ENCODE results near the gene GPR63.

DNA sequence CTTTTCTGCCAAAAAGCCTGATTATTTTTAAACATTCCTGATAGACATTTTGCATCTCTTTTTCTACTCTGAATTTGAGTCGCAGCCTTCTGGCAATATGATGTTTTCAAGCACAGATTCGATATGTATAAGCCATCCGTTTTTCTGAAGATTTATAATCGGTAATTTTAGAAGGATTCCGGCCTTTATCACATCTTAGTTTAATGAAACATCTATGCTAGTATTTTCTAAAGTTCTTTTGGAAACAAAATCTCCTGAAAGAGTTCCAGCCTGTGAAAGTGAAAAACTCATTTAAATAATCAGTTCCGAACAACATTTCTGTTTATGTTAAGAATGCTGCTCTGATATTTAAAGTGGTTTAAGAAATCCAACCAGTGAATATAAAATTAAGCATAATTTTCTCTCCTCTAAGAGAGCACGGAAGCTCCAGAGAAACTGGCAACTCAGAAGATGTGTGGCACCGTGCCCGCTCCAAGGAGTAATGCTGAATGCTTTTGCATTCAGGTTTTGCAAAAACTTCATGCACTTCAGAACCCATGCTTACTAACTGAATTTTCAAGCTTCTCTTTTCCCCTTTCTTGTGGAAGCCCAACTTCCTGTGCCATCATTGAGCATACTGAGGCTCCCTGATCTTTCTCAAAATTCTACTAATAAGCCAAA is 39.7 kb upstream of the GPR63 start:
- TF ChIP-seq POLR2AphosphoS5 (IDR thresholded peaks at IDR 0.05; ENCODE audit: low read depth, low read length) (no peak), TAF1 (IDR thresholded peaks at IDR 0.05; ENCODE audit: borderline replicate concordance, insufficient read depth, low read length) (no peak), SIN3A (IDR thresholded peaks at IDR 0.05; ENCODE audit: borderline replicate concordance, insufficient read depth, low read length) (no peak), FOXP2 (optimal IDR thresholded peaks at IDR 0.05; ENCODE audit: borderline replicate concordance, extremely low read depth, extremely low read length, insufficient read depth) (no peak)
- TF ChIP-seq, protein P1, sequence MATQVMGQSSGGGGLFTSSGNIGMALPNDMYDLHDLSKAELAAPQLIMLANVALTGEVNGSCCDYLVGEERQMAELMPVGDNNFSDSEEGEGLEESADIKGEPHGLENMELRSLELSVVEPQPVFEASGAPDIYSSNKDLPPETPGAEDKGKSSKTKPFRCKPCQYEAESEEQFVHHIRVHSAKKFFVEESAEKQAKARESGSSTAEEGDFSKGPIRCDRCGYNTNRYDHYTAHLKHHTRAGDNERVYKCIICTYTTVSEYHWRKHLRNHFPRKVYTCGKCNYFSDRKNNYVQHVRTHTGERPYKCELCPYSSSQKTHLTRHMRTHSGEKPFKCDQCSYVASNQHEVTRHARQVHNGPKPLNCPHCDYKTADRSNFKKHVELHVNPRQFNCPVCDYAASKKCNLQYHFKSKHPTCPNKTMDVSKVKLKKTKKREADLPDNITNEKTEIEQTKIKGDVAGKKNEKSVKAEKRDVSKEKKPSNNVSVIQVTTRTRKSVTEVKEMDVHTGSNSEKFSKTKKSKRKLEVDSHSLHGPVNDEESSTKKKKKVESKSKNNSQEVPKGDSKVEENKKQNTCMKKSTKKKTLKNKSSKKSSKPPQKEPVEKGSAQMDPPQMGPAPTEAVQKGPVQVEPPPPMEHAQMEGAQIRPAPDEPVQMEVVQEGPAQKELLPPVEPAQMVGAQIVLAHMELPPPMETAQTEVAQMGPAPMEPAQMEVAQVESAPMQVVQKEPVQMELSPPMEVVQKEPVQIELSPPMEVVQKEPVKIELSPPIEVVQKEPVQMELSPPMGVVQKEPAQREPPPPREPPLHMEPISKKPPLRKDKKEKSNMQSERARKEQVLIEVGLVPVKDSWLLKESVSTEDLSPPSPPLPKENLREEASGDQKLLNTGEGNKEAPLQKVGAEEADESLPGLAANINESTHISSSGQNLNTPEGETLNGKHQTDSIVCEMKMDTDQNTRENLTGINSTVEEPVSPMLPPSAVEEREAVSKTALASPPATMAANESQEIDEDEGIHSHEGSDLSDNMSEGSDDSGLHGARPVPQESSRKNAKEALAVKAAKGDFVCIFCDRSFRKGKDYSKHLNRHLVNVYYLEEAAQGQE (IDR thresholded peaks at IDR 0.05; ENCODE audit: insufficient read depth in 1 of 2, low read depth in 2 of 2, low read length in 2 of 2) = no peak

All from PFSK-1 (cell line).